ENCODE data around the gene LRIG2.
"Not testable (repeated sequence)": the region's sequence is repeated elsewhere in the genome, so short reads cannot be mapped to it uniquely, and the experiment has no call there.

Gene LRIG2

DNA sequence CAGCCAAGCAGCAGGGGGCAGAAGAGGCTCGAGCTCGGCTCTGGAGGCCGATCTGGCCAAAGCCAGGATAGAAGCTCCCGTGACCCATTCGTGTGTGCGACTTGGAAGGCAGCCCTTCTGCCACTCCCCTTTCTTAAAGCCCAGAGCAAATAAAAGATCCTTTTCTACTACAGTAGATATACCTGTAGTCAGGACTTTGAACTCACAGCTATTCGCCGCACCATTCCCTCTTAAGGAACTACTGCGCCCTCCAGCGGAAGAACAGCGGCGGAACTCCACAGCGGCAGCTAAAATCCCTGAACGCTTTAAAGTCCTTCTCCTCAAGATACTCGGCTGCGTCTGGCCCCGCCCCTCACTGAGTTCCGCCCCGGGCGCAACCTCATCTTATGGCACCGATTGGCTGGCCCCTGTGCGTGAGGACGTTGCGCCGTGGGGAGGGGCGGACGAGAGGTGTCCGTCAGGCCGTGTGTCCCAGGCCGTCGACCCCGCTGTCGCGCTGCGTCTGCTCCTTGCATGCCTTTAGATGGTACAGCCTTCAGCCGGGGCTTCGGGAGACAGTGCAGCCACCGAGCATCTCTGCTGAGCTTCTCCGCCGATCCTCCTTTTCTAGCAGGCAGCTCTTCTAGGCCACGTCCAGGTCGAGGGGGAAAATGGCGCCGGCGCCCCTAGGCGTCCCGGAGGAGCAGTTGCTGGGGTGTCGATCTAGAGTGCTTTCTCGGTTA is at the start of gene LRIG2:
LRIG2 (plus strand) TSS at position 442 of the 722 bp plus-strand sequence; CDS start at position 651, 209 bp downstream.
- peaks cover 0 to 6% of the 10 kb centered on the region in 2 donors for H3K36me3 ChIP-seq (ENCODE audit: control insufficient read depth in 1 of 2, insufficient read depth in 2 of 2, low read length in 2 of 2)
- H3K27ac ChIP-seq (ENCODE audit: low read depth, low read length) = peak within 1 kb of the TSS; percentile 90
- H3K9me3 ChIP-seq (ENCODE audit: control insufficient read depth in 1 of 2, low read length in 2 of 2) = no peaks in the 10 kb centered on the region
- H3K9ac ChIP-seq (ENCODE audit: low read depth in 1 of 2, low read length in 2 of 2) = peak within 1 kb of the TSS; percentile 93 to 98
- H3K27me3 ChIP-seq (ENCODE audit: control insufficient read depth in 1 of 2, insufficient read depth in 2 of 2, low read length in 2 of 2) = no peaks in the 10 kb centered on the region
- H3K4me1 ChIP-seq (ENCODE audit: control insufficient read depth in 1 of 2, insufficient read depth in 2 of 2, low read length in 2 of 2) = peaks cover 13 to 18% of the 10 kb centered on the region in 2 donors
- peak within 1 kb of the TSS; percentile 99 for H3K4me3 ChIP-seq (ENCODE audit: low read depth in 1 of 2, low read length in 2 of 2)

DNA sequence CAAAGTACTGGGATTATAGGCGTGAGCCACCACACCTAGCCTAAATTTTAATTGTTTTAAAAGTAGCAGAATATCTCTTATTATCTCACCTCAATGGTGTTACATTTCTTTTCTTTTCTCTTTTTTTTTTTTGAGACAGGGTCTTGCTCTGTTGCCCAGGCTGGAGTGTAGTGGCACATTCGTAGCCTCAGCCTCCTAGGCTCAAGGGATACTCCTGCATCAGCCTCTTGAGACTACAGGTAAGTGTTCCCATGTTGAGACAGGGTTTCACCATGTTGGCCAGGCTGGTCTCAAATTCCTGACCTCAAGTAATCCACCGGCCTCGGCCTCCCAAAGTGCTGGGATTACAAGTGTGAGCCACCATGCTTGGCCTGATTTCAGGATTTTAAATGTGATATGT is 49.7 kb upstream of the LRIG2 start:
- not testable (repeated sequence) for H3K27ac ChIP-seq (ENCODE audit: low read depth, low read length); H3K36me3 ChIP-seq (ENCODE audit: control insufficient read depth in 1 of 2, insufficient read depth in 2 of 2, low read length in 2 of 2); H3K27me3 ChIP-seq (ENCODE audit: control insufficient read depth in 1 of 2, insufficient read depth in 2 of 2, low read length in 2 of 2); H3K9ac ChIP-seq (ENCODE audit: low read depth in 1 of 2, low read length in 2 of 2); H3K9me3 ChIP-seq (ENCODE audit: control insufficient read depth in 1 of 2, low read length in 2 of 2); H3K4me3 ChIP-seq (ENCODE audit: low read depth in 1 of 2, low read length in 2 of 2)
- peaks cover 9 to 13% of the 10 kb centered on the region in 2 donors for H3K4me1 ChIP-seq (ENCODE audit: control insufficient read depth in 1 of 2, insufficient read depth in 2 of 2, low read length in 2 of 2)

DNA sequence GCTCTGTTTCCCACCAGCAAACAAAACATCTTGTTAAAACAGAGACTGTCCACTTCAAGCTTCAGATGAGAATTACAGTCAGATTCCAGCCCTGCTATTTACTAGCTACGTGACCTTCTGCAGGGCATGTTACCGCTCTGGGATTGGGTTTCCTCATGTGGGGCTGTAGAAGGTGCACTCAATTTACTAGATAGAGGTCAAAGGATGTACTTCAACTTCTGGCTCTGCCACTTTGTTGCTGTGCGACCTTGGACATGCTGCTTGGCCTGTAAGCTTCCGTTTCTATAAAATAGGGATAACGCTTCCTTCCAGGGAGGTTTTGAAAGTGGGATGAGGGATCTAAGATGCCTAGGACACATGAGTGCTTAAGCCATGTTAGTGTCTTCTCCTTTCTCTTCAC is 46.0 kb upstream of the LRIG2 start:
- Histone ChIP-seq H3K36me3 (ENCODE audit: control insufficient read depth in 1 of 2, insufficient read depth in 2 of 2, low read length in 2 of 2) (no peaks in the 10 kb centered on the region), H3K9ac (ENCODE audit: low read depth in 1 of 2, low read length in 2 of 2) (no peak overlapping the region), H3K27ac (ENCODE audit: low read depth, low read length) (no peak overlapping the region), H3K27me3 (ENCODE audit: control insufficient read depth in 1 of 2, insufficient read depth in 2 of 2, low read length in 2 of 2) (no peaks in the 10 kb centered on the region), H3K4me1 (ENCODE audit: control insufficient read depth in 1 of 2, insufficient read depth in 2 of 2, low read length in 2 of 2) (peaks cover 3 to 15% of the 10 kb centered on the region in 2 donors), H3K9me3 (ENCODE audit: control insufficient read depth in 1 of 2, low read length in 2 of 2) (no peaks in the 10 kb centered on the region), H3K4me3 (ENCODE audit: low read depth in 1 of 2, low read length in 2 of 2) (no peak overlapping the region)

DNA sequence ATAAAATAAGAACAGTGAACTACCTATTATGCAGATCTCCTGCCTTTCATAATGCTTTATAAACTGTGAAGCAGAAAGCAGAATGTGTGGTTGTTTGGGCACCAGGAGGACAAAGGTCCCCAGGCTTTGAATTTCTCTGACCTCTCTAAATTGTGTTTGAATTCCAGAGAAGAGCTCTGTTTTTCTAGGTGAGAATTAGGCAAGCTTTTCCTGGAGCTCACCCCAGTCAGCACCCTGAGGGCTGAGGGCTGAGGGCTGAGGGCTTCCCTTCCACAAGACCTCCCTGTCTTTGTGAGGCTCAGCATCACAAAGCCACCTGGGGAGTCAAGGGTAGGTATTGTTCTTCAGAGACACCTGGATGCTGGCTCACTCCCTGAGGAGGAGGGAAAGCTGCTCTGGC is 45.5 kb upstream of the LRIG2 start:
- Histone ChIP-seq H3K4me3 (ENCODE audit: low read depth in 1 of 2, low read length in 2 of 2) (no peak overlapping the region), H3K27me3 (ENCODE audit: control insufficient read depth in 1 of 2, insufficient read depth in 2 of 2, low read length in 2 of 2) (no peaks in the 10 kb centered on the region), H3K27ac (ENCODE audit: low read depth, low read length) (no peak overlapping the region), H3K4me1 (ENCODE audit: control insufficient read depth in 1 of 2, insufficient read depth in 2 of 2, low read length in 2 of 2) (peaks cover 3 to 15% of the 10 kb centered on the region in 2 donors), H3K9ac (ENCODE audit: low read depth in 1 of 2, low read length in 2 of 2) (no peak overlapping the region), H3K36me3 (ENCODE audit: control insufficient read depth in 1 of 2, insufficient read depth in 2 of 2, low read length in 2 of 2) (no peaks in the 10 kb centered on the region), H3K9me3 (ENCODE audit: control insufficient read depth in 1 of 2, low read length in 2 of 2) (no peaks in the 10 kb centered on the region)

DNA sequence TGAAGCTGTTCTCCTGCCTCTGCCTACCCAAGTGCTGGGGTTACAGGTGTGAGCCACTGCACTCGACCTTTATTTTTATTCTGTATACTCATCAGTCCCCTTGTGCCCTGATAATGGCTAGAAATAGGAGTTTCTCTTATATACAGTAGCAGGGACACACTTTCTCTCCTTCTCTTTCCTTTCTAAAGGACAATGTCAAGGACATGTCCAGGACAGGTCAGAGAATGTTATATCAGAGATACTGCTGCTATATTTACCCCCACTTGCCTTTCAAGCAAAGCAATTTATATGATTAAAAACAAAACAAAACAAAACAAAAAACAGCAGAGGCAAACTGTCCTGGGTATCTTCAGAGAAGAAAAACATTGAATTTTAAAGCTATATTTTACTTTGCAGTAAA is 43.2 kb upstream of the LRIG2 start:
- Histone ChIP-seq H3K9ac (ENCODE audit: low read depth in 1 of 2, low read length in 2 of 2) (no peak overlapping the region), H3K4me1 (ENCODE audit: control insufficient read depth in 1 of 2, insufficient read depth in 2 of 2, low read length in 2 of 2) (peaks cover 3 to 15% of the 10 kb centered on the region in 2 donors), H3K27me3 (ENCODE audit: control insufficient read depth in 1 of 2, insufficient read depth in 2 of 2, low read length in 2 of 2) (no peaks in the 10 kb centered on the region), H3K36me3 (ENCODE audit: control insufficient read depth in 1 of 2, insufficient read depth in 2 of 2, low read length in 2 of 2) (no peaks in the 10 kb centered on the region), H3K9me3 (ENCODE audit: control insufficient read depth in 1 of 2, low read length in 2 of 2) (no peaks in the 10 kb centered on the region), H3K27ac (ENCODE audit: low read depth, low read length) (no peak overlapping the region), H3K4me3 (ENCODE audit: low read depth in 1 of 2, low read length in 2 of 2) (no peak overlapping the region)

DNA sequence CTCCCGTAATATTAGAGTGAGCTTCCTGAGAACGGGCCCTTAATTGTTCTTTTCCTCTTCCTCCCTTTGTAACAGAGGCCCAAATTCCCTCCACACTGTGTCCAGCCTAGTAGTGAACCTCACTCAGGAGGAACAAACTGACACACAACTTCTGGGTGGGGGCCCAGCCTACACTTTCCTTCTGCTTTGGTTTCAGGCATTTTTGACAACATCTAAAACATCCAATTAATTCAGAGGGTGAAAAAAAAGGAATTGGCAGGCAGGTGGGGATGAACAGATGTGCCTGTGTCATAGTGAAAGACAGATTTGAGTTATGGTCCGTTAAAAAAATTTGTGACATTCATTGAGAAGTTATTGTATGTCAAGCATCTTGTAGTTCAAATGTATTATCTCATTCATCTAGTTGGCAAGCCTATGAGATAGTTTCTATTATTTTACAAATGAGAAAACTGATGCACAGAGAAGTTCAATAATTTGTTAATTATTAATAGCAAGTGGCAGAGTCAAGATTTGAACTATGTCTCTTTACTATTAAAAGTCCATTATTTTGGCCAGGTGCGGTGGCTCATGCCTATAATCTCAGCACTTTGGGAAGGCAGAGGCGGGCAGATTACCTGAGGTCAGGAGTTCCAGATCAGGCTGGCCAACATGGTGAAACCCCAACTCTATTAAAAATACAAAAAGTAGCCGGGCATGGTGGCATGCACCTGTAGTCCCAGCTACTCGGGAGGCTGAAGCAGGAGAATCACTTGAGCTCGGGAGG is 41.6 kb upstream of the LRIG2 start:
- Histone ChIP-seq H3K4me1 (ENCODE audit: control insufficient read depth in 1 of 2, insufficient read depth in 2 of 2, low read length in 2 of 2) (peaks cover 3 to 15% of the 10 kb centered on the region in 2 donors), H3K27me3 (ENCODE audit: control insufficient read depth in 1 of 2, insufficient read depth in 2 of 2, low read length in 2 of 2) (no peaks in the 10 kb centered on the region), H3K36me3 (ENCODE audit: control insufficient read depth in 1 of 2, insufficient read depth in 2 of 2, low read length in 2 of 2) (no peaks in the 10 kb centered on the region), H3K27ac (ENCODE audit: low read depth, low read length) (no peak overlapping the region), H3K9me3 (ENCODE audit: control insufficient read depth in 1 of 2, low read length in 2 of 2) (no peaks in the 10 kb centered on the region), H3K9ac (ENCODE audit: low read depth in 1 of 2, low read length in 2 of 2) (no peak overlapping the region), H3K4me3 (ENCODE audit: low read depth in 1 of 2, low read length in 2 of 2) (no peak overlapping the region)

DNA sequence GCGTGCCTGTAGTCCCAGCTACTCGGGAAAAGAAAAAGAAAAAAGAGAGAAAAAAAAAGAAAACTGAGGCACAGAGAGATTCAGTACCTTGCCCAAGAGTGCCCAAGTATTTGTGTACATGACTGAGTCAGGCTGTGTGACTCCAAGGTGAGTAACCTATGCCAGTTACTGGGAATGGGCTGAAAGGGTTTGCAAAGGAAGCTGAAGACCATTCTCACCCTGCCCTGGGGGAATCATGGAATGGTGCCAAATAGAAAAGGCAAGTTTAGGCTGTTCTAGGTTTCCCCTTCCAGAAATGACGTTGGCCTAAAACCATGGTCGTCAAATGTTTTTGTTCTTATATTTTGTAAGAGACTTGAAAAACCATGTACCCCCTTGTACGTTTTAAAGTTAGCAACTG is 37.9 kb upstream of the LRIG2 start:
- no peaks in the 10 kb centered on the region for H3K9me3 ChIP-seq (ENCODE audit: control insufficient read depth in 1 of 2, low read length in 2 of 2)
- H3K27ac ChIP-seq (ENCODE audit: low read depth, low read length) = no peak overlapping the region
- H3K4me3 ChIP-seq (ENCODE audit: low read depth in 1 of 2, low read length in 2 of 2) = no peak overlapping the region
- no peaks in the 10 kb centered on the region for H3K36me3 ChIP-seq (ENCODE audit: control insufficient read depth in 1 of 2, insufficient read depth in 2 of 2, low read length in 2 of 2)
- peaks cover 8% of the 10 kb centered on the region in 2 donors for H3K4me1 ChIP-seq (ENCODE audit: control insufficient read depth in 1 of 2, insufficient read depth in 2 of 2, low read length in 2 of 2)
- H3K9ac ChIP-seq (ENCODE audit: low read depth in 1 of 2, low read length in 2 of 2) = no peak overlapping the region
- H3K27me3 ChIP-seq (ENCODE audit: control insufficient read depth in 1 of 2, insufficient read depth in 2 of 2, low read length in 2 of 2) = no peaks in the 10 kb centered on the region

DNA sequence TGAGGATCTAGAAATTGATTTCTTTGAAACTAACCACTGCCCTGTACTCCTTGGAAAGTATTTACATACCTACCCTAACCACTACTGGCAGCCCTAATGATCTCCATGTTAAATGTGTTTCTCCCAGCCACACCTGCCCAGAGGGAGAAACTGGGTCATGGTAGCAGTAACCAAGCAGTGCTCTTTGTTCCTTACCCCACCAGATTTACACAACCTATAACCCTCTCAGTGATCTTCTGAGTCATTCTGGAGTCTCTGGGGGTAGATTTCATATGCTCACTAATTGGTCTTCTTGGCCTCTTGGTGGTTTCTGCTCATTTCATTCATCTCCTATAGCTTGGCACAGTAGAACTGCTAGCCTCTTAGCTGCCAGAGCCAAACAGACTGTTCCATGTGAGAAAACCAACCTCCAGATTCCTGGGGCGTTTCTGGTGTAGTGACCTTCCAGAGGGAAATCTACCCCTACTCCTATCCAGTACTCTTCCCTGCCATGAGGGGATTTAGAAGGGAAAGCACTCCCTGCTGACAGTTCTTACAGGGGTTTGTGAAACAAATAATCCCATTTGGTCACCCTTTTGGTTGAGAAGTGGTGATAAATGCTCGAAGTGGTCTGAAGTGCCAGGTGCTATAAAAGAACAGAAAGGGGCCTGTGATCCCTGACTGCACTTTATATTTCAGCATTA is 36.2 kb upstream of the LRIG2 start:
- Histone ChIP-seq H3K9ac (ENCODE audit: low read depth in 1 of 2, low read length in 2 of 2) (no peak overlapping the region), H3K4me3 (ENCODE audit: low read depth in 1 of 2, low read length in 2 of 2) (no peak overlapping the region)

GRCh38 chr1:113040041-113040440 is 33.0 kb upstream of the LRIG2 start:
- Histone ChIP-seq H3K9me3 (ENCODE audit: control insufficient read depth in 1 of 2, low read length in 2 of 2) (no peaks in the 10 kb centered on the region), H3K9ac (ENCODE audit: low read depth in 1 of 2, low read length in 2 of 2) (no peak overlapping the region), H3K27me3 (ENCODE audit: control insufficient read depth in 1 of 2, insufficient read depth in 2 of 2, low read length in 2 of 2) (no peaks in the 10 kb centered on the region), H3K27ac (ENCODE audit: low read depth, low read length) (no peak overlapping the region), H3K4me1 (ENCODE audit: control insufficient read depth in 1 of 2, insufficient read depth in 2 of 2, low read length in 2 of 2) (peaks cover 15 to 21% of the 10 kb centered on the region in 2 donors), H3K4me3 (ENCODE audit: low read depth in 1 of 2, low read length in 2 of 2) (no peak overlapping the region), H3K36me3 (ENCODE audit: control insufficient read depth in 1 of 2, insufficient read depth in 2 of 2, low read length in 2 of 2) (no peaks in the 10 kb centered on the region)

More for the DNA sequence above, 36.2 kb upstream of the LRIG2 start:
- Histone ChIP-seq H3K27ac (ENCODE audit: low read depth, low read length) (no peak overlapping the region), H3K9me3 (ENCODE audit: control insufficient read depth in 1 of 2, low read length in 2 of 2) (no peaks in the 10 kb centered on the region), H3K4me1 (ENCODE audit: control insufficient read depth in 1 of 2, insufficient read depth in 2 of 2, low read length in 2 of 2) (peaks cover 2 to 8% of the 10 kb centered on the region in 2 donors), H3K27me3 (ENCODE audit: control insufficient read depth in 1 of 2, insufficient read depth in 2 of 2, low read length in 2 of 2) (no peaks in the 10 kb centered on the region), H3K36me3 (ENCODE audit: control insufficient read depth in 1 of 2, insufficient read depth in 2 of 2, low read length in 2 of 2) (no peaks in the 10 kb centered on the region)

Data from duodenal mucosa (tissue), 2 donors.